ENCODE results near the gene LRRK1. TPM values are rescaled to one million over a fixed set of nuclear protein-coding genes. Genes with fewer than 3 reads are reported as not detected.

Gene LRRK1
- total and polyA plus RNA-seq, 2 experiments from 2014 or later, result 6.2 to 6.4 TPM

GRCh38 chr15:101097111-101097510 is 178.0 kb downstream of the LRRK1 start:
- H3K4me1 ChIP-seq (ENCODE audit: insufficient read depth), result no peaks in the 10 kb centered on the region
- H3K36me3 ChIP-seq (ENCODE audit: low read depth), result no peaks in the 10 kb centered on the region
- H3F3A ChIP-seq (ENCODE audit: insufficient read depth), result no peaks in the 10 kb centered on the region
- H3K27me3 ChIP-seq (replicated peaks; ENCODE audit: insufficient read depth), result no peaks in the 10 kb centered on the region
- H3K9ac ChIP-seq, result no peak overlapping the region
- H3K79me2 ChIP-seq (ENCODE audit: insufficient read depth), result no peaks in the 10 kb centered on the region
- H3K4me3 ChIP-seq, result no peak overlapping the region
- TF ChIP-seq EZH2 (IDR thresholded peaks at IDR 0.05; ENCODE audit: insufficient read depth, poor library complexity, severe bottlenecking) (no peak), EZH2phosphoT487 (IDR thresholded peaks at IDR 0.05; ENCODE audit: insufficient read depth, low read depth) (no peak)
- WGBS, 2 experiments (ENCODE audit: low coverage in 1 of 2, low lambda C conversion rate in 2 of 2, missing lambda C conversion rate in 2 of 2), result 86 to 91% methylated on average over 14 of the region's 14 CpGs
- H3K4me2 ChIP-seq (ENCODE audit: unreplicated experiment), result no peak overlapping the region
- no peak overlapping the region for H3K27ac ChIP-seq
- no peaks in the 10 kb centered on the region for H3K9me2 ChIP-seq (ENCODE audit: insufficient read depth)
- no peak for DNase-seq
- H4K20me1 ChIP-seq (ENCODE audit: insufficient read depth), result no peaks in the 10 kb centered on the region
- H2AFZ ChIP-seq, result no peak overlapping the region
- in situ Hi-C loops (cut with MboI), result no loop called here
- no peaks in the 10 kb centered on the region for H3K9me3 ChIP-seq (ENCODE audit: low read depth)

DNA sequence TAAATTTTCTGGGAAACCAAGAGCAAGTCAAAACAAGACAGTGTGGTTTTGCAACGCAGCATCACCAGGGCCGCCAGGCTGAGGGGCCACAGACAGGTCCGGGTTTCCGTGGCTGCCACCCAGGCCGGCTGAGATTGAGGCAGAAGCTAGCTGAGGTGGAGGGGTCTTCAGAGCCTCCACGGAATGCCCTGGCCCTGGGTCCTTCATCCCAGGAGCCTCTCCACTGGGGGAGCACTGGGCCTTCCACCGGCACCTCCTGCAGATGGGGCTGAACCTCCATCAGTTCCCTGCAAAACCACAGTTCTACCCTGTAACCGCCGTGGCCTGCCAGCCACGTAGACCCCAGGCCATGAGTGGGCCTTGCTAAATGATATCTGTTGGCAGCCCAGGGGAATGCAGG is 180.0 kb downstream of the LRRK1 start:
- in situ Hi-C loops (cut with MboI), result no loop called here
- TF ChIP-seq EZH2phosphoT487 (IDR thresholded peaks at IDR 0.05; ENCODE audit: insufficient read depth, low read depth) (no peak), EZH2 (IDR thresholded peaks at IDR 0.05; ENCODE audit: insufficient read depth, poor library complexity, severe bottlenecking) (no peak)

GRCh38 chr15:101100118-101100517 is 181.0 kb downstream of the LRRK1 start:
- no peak for TF ChIP-seq EZH2 (IDR thresholded peaks at IDR 0.05; ENCODE audit: insufficient read depth, poor library complexity, severe bottlenecking)
- no peak for TF ChIP-seq EZH2phosphoT487 (IDR thresholded peaks at IDR 0.05; ENCODE audit: insufficient read depth, low read depth)
- 92 to 94% methylated on average over 15 of the region's 15 CpGs for WGBS, 2 experiments (ENCODE audit: low coverage in 1 of 2, low lambda C conversion rate in 2 of 2, missing lambda C conversion rate in 2 of 2)
- Histone ChIP-seq H3K79me2 (ENCODE audit: insufficient read depth) (no peaks in the 10 kb centered on the region), H3K4me1 (ENCODE audit: insufficient read depth) (no peaks in the 10 kb centered on the region), H3K36me3 (ENCODE audit: low read depth) (no peaks in the 10 kb centered on the region), H2AFZ (no peak overlapping the region), H3K4me2 (ENCODE audit: unreplicated experiment) (no peak overlapping the region), H3F3A (ENCODE audit: insufficient read depth) (no peaks in the 10 kb centered on the region), H3K9me3 (ENCODE audit: low read depth) (no peaks in the 10 kb centered on the region), H3K4me3 (no peak overlapping the region), H3K9me2 (ENCODE audit: insufficient read depth) (no peaks in the 10 kb centered on the region), H3K27me3 (replicated peaks; ENCODE audit: insufficient read depth) (no peaks in the 10 kb centered on the region), H3K9ac (no peak overlapping the region), H4K20me1 (ENCODE audit: insufficient read depth) (no peaks in the 10 kb centered on the region), H3K27ac (no peak overlapping the region)
- in situ Hi-C loops (cut with MboI), result no loop called here
- no peak for DNase-seq

More for the DNA sequence above, 180.0 kb downstream of the LRRK1 start:
- H3F3A ChIP-seq (ENCODE audit: insufficient read depth), result no peaks in the 10 kb centered on the region
- H4K20me1 ChIP-seq (ENCODE audit: insufficient read depth), result no peaks in the 10 kb centered on the region
- no peak overlapping the region for H3K4me3 ChIP-seq
- no peaks in the 10 kb centered on the region for H3K4me1 ChIP-seq (ENCODE audit: insufficient read depth)
- H3K27me3 ChIP-seq (replicated peaks; ENCODE audit: insufficient read depth), result no peaks in the 10 kb centered on the region
- H3K9ac ChIP-seq, result no peak overlapping the region
- H3K79me2 ChIP-seq (ENCODE audit: insufficient read depth), result no peaks in the 10 kb centered on the region
- no peak overlapping the region for H2AFZ ChIP-seq
- no peaks in the 10 kb centered on the region for H3K9me2 ChIP-seq (ENCODE audit: insufficient read depth)
- WGBS, 2 experiments (ENCODE audit: low coverage in 1 of 2, low lambda C conversion rate in 2 of 2, missing lambda C conversion rate in 2 of 2), result 81 to 82% methylated on average over 10 of the region's 10 CpGs
- no peak for DNase-seq
- H3K4me2 ChIP-seq (ENCODE audit: unreplicated experiment), result no peak overlapping the region
- no peaks in the 10 kb centered on the region for H3K36me3 ChIP-seq (ENCODE audit: low read depth)
- H3K27ac ChIP-seq, result no peak overlapping the region
- H3K9me3 ChIP-seq (ENCODE audit: low read depth), result no peaks in the 10 kb centered on the region

- 82 to 86% methylated on average over 26 to 29 of the region's 29 CpGs for WGBS, 2 experiments (ENCODE audit: low coverage in 1 of 2, low lambda C conversion rate in 2 of 2, missing lambda C conversion rate in 2 of 2)
- Histone ChIP-seq H3K27me3 (replicated peaks; ENCODE audit: insufficient read depth) (no peaks in the 10 kb centered on the region), H3K4me2 (ENCODE audit: unreplicated experiment) (no peak overlapping the region), H3K9ac (no peak overlapping the region), H3K27ac (no peak overlapping the region), H3K4me1 (ENCODE audit: insufficient read depth) (no peaks in the 10 kb centered on the region), H3K4me3 (no peak overlapping the region), H3F3A (ENCODE audit: insufficient read depth) (no peaks in the 10 kb centered on the region), H3K9me2 (ENCODE audit: insufficient read depth) (no peaks in the 10 kb centered on the region), H4K20me1 (ENCODE audit: insufficient read depth) (no peaks in the 10 kb centered on the region), H3K79me2 (ENCODE audit: insufficient read depth) (no peaks in the 10 kb centered on the region), H3K9me3 (ENCODE audit: low read depth) (no peaks in the 10 kb centered on the region), H2AFZ (no peak overlapping the region), H3K36me3 (ENCODE audit: low read depth) (no peaks in the 10 kb centered on the region)
- in situ Hi-C loops (cut with MboI), result no loop called here
- TF ChIP-seq EZH2 (IDR thresholded peaks at IDR 0.05; ENCODE audit: insufficient read depth, poor library complexity, severe bottlenecking) (no peak), EZH2phosphoT487 (IDR thresholded peaks at IDR 0.05; ENCODE audit: insufficient read depth, low read depth) (no peak)
- DNase-seq, result no peak
These were observed 181.7 kb downstream of the LRRK1 start for GRCh38 chr15:101100593-101101442.
